ENCODE data around the gene IL12A. TPM values are rescaled to one million over a fixed set of nuclear protein-coding genes. Genes with fewer than 3 reads are reported as not detected.

Gene IL12A
- total RNA-seq, 1 donor from 2014 or later: 0.53 TPM

DNA sequence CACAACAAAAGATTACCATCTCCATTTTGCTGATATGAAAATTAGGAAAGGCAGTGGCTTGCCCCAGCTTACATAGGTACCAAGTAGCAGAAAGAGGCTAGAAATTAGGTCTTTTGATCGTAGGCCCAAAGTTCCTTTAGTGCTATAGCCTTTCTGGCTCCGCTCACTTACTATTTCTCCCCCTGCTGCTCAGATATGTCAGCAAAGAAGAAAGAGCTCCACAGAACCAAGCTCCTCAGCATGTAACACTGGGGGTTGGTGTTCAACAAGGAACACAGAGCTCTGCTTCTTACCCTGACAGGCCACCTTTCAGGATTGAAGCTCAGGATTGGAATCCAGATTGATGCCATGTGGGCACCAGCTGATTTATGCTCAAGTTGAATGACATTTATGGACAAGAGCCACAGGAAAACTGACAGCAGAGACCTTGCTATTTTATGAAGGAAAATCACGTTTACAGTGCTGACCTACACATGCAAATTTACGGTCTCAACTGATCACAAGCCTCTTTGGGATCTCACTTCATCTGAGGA is 6.1 kb upstream of the IL12A start:
- ATAC-seq (no peak), DNase-seq (ENCODE audit: low spot score) (no peak)
- intact Hi-C loops (cut with DNase I): loop anchor here (10.0 kb wide), 1 partner anchor 88 kb away; no protein-coding TSS in a partner anchor

DNA sequence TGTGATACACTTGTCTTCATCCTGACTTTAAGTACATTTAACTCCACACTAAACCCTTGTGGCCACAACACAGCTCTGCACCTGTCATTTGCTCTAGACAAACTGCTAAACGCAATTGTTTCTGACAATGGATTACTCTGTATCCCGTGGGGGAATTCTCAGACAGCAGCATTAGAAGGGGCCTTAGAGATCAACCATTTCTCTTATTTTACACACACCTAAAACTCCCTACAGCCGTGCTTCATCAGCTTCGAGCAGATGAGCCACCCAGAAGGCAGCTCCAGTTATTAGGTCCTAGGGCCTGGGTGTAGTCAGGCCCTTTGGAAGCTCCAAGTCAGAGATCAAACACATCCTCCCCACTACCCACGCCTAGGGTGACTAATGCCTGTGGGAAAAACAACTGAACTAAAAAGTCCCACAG is 1.3 kb upstream of the IL12A start:
- intact Hi-C loops (cut with DNase I): loop anchor here (10.0 kb wide), 1 partner anchor 92 kb away; no protein-coding TSS in a partner anchor
- DNase-seq (ENCODE audit: low spot score): no peak
- ATAC-seq: no peak

DNA sequence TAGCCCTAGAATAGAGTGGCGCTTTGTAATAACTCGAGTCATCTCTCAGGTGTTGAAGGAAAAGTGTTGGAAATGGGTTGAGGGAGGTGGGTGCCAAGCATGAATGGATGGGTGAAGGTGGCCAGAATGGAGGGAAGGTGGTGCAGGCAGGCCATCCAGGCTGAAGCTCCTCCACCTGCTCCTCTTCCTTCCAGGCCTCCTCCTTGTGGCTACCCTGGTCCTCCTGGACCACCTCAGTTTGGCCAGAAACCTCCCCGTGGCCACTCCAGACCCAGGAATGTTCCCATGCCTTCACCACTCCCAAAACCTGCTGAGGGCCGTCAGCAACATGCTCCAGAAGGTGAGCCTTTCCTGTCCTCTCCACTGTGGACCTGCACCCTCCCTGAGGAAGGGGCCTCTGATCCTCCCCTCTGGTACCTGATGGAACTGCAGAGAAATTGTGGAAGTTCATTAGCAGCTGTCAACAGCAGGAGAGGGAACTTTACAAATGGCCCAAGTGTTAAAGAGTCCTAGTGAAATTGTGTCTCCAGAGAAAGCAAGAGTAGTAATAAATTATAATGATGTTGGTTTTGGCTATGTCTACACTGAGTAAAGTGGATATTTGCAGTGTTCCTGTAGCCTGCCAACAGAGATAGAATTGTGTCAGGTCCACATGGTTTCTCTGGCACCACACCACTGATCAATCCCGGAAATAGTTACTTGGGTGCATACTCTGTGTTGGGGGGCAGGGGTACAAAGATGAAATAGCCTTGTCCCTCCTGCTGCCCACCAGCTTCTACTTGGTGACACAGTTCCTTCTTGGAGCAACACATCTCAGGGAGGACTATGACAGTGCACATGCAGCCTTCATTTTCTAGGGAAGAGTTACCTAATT is 1.6 kb downstream of the IL12A start:
- ATAC-seq (peak; percentile 24), DNase-seq (ENCODE audit: low spot score) (no peak)
- intact Hi-C loops (cut with DNase I): loop anchor here (10.0 kb wide), 1 partner anchor 95 kb away; no protein-coding TSS in a partner anchor

DNA sequence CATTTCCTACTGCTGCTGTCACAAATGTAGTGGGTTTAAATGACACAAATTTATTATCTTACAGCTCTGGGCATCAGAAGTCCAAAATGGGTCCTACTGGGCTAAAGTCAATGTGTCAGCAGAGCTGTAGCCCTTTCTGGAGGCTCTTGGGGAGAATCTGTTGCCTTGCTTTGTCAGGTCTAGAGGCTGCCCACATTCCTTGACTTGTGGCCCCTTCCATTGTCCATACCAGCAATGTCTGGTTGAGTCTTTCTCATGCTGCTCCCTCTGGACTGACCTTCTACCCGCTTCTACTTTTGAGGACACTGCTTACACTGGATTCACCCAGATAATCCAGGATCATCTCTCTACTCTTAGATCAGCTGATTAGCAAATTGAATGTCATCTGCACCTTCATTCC is 3.0 kb downstream of the IL12A start:
- ATAC-seq (no peak), DNase-seq (ENCODE audit: low spot score) (no peak)
- intact Hi-C loops (cut with DNase I): no loop called here

DNA sequence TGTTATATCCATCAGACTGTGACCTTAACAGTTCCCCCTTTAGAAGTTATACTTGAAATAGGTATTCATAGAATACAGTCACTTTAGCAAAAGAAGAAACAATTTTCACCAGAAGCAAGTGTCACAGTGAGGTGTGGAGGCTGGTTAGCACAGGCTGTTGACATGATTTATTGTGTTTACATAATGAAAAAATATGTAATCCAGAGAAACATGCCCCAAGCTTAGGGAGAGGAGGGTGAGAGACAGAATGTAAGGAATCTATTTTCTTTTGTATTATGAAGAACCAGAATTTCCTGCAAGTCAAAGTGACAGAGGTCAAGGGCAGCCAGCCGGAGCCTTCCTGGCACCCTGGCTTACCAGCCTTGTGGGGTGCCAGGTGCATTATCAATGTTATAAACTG is 4.0 kb downstream of the IL12A start:
- ATAC-seq (no peak), DNase-seq (ENCODE audit: low spot score) (no peak)
- intact Hi-C loops (cut with DNase I): no loop called here

DNA sequence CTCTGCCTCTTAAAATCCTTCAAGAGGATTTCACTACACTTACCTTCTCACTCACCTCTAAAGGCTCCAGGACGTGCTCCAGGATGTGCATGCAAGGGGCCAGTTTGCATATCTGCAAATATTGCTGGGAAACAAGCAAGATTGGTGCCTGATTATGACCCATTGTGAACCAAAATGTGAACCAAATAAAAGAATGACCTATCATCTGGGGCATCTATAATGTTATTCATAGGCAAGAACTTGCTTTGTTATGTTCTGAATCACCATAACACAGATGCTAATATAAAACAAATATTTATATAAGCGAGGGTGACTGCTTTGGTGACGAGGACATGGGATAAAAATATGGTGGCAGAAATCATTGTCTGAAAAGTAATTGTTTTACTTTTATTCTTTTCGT is 5.5 kb downstream of the IL12A start:
- intact Hi-C loops (cut with DNase I): no loop called here
- ATAC-seq (no peak), DNase-seq (ENCODE audit: low spot score) (no peak)

DNA sequence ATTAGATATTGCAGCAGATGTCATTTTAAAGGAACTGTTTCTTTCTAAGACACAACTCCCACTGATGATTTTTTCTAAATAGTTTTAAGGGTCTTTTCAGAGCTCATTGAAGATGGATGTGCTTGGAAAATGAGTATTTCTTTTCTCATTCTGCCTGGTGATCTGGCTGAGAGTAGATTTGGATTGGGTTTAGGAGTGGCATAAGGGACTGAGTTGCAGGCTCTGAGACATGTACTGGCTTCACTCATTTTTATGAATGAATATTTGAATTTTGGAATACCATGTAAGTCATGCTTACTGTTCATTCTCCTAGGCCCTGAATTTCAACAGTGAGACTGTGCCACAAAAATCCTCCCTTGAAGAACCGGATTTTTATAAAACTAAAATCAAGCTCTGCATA is 6.5 kb downstream of the IL12A start:
- no peak for ATAC-seq
- intact Hi-C loops (cut with DNase I): no loop called here
- no peak for DNase-seq (ENCODE audit: low spot score)

DNA sequence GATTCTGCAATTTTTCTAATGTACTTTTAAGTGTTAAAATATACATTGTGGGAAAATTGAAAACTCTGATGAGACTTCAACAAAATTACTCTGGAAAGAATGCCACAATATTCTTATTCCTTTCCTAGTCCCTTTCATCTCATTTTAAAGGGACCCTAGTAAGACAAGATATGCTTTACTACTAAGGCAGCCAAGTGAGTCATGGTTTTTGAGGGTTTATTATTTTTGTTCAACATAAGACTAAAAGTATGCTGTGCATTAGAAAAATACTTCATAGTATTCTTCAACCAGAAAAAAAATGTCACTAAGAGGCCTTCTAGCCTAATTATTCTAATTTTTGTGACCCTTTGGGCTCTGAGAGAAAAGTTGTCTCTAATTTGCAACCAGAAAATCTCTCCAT is 7.4 kb downstream of the IL12A start:
- DNase-seq (ENCODE audit: low spot score): no peak
- intact Hi-C loops (cut with DNase I): no loop called here
- no peak for ATAC-seq

DNA sequence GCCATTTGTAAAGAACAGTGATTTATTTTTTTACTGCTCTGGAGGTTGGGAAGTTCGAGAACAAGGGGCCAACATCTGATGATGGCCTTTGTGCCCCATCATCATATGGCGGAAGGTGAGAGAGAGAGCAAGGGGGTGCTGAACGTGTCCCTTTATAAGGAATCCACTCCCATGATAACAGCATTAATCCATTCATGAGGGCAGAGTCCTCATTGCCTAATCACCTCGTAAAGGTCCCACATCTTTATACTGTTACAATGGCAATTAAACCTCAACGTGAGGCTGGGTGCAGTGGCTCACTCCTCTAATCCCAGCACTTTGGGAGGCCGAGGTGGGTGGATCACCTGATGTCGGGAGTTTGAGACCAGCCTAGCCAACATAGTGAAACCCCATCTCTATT is 8.3 kb downstream of the IL12A start:
- ATAC-seq (no peak), DNase-seq (ENCODE audit: low spot score) (no peak)
- intact Hi-C loops (cut with DNase I): no loop called here

DNA sequence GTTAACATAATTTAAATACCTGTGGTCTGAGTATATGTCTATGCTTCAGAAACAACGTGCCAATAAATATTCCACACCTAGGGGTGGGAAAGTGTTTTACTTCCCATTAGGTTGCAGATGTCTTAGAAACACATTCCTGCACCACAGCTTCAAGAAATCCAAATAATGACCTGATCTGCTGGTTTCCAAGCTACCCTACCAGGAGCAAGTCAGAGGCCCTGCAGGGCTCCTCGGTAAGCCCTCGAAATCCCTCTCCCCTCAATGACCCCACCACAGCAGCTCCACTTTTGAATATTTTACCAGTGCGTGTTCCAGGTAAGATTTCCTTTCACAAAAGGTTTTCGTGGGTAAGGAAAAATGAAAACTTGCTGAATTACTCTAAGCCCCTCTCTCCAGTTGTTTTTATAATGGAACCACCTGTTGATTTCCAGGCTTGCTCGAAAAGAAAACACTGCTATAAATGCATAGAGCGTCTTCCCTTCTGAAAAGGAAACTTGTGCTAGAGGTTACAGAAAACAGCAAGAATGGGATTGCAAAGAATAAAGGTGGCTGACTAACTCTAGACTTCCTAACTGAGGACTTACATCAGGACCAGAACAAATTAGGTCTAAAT is 12.6 kb downstream of the IL12A start:
- no peak for ATAC-seq
- intact Hi-C loops (cut with DNase I): no loop called here
- no peak for DNase-seq (ENCODE audit: low spot score)

DNA sequence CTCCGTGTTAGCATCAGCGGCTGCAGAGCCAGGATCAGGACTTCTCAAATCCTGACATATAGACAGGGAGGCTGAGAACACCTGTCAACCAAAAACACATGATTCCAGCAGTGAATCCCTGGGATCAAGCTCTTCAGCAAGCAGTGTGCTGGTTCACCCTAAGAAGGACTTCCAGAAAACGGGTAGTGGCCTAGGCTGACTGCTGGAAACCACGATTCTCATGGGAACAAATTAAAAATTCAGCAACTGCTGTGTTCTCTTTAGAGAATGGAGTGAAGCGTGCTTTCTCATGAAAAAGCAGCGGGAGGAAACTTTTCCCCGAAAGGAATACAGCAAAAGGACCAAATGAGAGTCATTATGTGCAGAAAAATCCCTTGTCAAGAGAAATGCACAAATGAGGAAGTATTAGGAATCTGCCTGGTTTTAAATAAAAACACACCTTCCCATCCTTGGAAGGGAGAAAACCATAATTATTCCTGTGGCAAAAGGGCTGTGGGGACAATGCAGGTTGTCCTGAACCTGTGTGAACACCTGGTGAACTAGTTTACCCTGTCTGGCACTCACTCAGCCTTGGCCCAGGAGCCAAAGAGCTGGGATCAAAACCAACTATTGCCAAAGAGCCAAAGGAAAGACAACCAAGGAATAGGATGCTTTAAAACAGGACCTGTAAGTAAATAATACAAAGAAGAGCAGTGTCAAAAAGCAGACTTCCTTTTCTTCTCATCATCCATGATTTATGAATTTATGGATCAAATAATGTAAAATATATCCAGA is 13.4 kb downstream of the IL12A start:
- ATAC-seq: no peak
- intact Hi-C loops (cut with DNase I): no loop called here

DNA sequence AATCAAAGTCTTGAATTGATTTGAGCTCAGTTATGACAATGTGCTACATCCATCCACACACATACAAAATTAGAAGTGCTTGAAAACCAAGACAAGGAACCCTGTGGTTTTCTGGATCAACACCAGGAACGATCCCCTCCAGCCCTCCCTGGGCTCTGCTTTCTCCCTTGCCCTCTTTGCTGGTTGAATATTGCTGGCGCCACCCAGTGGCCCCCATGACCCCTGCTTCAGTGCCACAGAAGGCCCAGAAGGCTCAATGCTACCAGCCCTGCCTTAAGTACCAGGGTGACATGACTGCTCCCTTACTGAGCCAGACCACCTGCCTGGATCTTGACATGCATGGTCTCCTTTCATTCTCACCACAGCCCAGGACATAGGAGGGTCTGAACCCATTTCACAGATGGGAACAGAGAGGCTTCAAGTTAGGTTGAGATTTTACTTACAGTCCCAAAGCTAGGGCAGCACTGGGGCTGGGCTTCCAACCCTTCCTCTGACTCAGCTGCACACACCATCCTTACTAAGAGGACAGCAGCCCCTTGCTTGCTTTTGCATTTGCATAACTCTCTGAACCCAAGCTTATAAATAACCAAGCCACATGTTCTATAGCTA is 15.0 kb downstream of the IL12A start:
- peak; percentile 17 for ATAC-seq
- intact Hi-C loops (cut with DNase I): no loop called here
- DNase-seq (ENCODE audit: low spot score): no peak

More for the DNA sequence above, 13.4 kb downstream of the IL12A start:
- DNase-seq (ENCODE audit: low spot score): no peak

DNA sequence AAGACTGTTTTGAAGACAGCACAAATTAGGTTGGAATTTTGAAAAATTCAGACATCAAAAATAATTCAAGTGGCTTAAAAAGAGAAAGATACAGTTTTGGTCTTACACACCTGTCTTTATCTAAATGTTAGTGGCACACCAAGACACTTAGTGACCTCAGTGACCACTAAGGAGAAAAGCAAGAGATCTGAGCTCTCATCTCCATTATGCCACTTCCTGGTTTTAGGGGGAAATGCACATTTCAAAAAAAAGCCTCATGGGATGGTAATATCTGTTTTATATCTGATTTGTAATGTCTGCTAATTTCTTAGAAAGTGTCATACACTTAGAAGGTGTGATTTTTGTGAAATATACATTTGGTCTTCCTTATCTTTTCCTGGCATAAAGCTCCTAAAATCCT is 16.4 kb downstream of the IL12A start:
- ATAC-seq: no peak
- intact Hi-C loops (cut with DNase I): no loop called here
- DNase-seq (ENCODE audit: low spot score): no peak

DNA sequence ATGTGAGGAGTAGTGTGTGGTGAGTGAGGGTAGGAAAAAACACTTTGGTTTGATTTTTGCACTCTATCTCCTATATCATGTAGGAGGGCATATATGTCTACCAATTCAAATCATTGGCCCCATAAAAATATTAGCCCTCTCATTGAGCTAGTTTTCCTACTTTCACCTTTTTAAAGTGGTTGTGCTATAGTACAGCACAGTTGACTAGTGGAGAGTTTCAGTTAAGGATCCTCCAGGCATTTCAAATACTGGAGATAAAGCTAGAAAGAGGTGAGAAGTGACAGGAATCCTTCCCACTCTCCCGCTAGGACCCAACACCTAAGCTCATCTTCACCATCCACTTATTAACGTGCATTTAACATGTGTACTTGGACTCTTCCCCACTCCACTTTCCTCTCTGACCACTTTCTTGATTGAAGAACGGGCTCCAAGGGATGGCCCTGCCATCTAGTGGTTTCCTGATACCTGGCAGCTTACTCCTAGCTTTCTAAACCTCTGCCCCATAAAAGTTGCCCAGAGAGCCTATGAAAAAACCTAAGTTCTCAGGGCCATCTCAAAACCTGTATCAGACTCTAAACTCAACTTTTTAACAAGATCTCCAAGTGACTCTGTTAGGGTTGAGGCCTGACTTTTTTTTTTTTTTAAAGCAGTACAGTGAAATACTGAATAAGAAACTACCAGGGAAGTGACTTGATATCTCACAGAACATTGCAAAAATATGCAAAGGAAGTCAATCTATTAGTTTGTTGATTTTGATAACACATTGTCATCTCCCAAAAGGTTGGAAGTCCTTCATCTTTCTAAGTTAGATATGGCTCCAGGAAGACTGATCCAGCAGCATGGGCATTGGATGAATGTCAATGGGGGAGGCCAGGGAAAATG is 17.9 kb downstream of the IL12A start:
- intact Hi-C loops (cut with DNase I): no loop called here
- ATAC-seq (peak; percentile 85), DNase-seq (ENCODE audit: low spot score) (no peak)

DNA sequence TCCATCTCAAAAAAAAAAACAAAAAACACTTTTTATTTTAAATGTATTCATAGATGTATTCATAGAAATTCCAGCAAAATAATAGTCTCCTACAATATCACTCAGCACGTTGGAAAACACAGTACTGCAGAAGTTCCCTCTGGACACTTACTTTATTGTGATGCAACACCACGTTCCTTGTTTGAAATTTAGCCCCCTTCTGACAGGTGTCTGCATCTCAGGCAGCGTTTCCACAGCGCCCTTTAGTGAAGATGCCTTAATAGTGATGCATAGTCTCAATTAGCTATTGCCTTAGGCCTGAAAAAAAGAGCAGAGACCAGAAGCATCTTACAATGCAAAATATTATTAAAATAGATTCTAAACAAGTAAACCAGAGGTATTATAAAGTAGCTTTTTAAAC is 20.3 kb downstream of the IL12A start:
- intact Hi-C loops (cut with DNase I): no loop called here
- ATAC-seq (no peak), DNase-seq (ENCODE audit: low spot score) (no peak)

DNA sequence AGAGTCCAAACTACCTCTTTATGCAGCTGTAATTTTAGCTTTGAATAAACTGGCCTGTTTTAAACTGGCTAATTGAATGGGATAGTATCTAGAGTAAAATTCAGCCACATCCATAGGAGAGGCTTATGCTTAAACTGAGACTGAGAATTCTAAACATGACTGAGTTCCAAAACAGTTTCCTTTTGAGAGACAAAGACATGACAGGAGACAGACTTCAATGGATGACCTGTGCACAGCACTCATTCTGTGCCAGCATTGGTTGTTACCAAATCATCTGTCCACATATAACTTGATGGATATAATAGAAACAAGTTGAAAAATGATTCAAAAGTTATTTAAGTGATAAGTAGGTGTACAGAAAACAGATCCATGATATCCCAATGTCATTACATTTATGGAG is 20.9 kb downstream of the IL12A start:
- intact Hi-C loops (cut with DNase I): no loop called here
- ATAC-seq: no peak
- no peak for DNase-seq (ENCODE audit: low spot score)

DNA sequence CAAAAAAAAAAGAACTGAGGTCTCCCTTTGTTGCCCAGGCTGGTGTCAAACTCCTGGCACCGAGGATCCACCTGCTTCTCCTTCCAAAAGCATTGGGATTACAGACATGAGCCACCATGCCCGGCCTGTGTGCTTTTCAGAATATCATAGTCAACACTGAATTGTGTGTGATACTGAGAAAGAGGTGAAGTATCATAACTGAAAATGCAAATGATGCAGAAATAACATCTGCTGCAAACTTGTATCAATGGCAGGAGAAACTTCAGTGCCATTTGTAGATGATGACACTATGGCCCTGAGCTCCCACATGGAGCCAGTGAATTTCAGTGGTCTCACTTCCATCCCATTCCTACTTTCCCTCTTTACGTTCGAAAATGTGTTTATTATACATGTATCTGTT is 21.9 kb downstream of the IL12A start:
- DNase-seq (ENCODE audit: low spot score): no peak
- no peak for ATAC-seq
- intact Hi-C loops (cut with DNase I): no loop called here

DNA sequence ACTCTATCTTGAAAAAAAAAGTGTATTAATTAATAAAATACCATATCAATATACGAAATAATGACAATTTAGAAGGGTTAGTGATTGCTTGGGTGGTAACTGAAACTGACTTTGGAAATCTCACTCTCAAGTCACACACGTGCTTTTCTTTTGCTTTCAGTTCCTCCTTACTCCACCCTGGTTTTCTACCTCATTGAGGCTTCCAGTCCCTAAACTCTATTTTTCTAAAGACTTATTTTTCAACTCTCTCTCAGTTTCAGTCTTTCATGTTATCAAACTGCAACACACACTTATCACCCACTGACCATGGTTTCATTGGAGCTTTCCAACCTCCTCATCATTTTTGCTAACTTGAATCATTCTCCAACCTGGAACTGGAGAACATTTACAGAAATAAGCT is 23.5 kb downstream of the IL12A start:
- DNase-seq (ENCODE audit: low spot score): no peak
- ATAC-seq: no peak

More for the DNA sequence above, 23.5 kb downstream of the IL12A start:
- intact Hi-C loops (cut with DNase I): no loop called here
